ENCODE data around the gene XXYLT1.

- TF ChIP-seq, protein P1, sequence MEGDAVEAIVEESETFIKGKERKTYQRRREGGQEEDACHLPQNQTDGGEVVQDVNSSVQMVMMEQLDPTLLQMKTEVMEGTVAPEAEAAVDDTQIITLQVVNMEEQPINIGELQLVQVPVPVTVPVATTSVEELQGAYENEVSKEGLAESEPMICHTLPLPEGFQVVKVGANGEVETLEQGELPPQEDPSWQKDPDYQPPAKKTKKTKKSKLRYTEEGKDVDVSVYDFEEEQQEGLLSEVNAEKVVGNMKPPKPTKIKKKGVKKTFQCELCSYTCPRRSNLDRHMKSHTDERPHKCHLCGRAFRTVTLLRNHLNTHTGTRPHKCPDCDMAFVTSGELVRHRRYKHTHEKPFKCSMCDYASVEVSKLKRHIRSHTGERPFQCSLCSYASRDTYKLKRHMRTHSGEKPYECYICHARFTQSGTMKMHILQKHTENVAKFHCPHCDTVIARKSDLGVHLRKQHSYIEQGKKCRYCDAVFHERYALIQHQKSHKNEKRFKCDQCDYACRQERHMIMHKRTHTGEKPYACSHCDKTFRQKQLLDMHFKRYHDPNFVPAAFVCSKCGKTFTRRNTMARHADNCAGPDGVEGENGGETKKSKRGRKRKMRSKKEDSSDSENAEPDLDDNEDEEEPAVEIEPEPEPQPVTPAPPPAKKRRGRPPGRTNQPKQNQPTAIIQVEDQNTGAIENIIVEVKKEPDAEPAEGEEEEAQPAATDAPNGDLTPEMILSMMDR (IDR thresholded peaks at IDR 0.05), result no peak
- TF ChIP-seq EP300 (IDR thresholded peaks at IDR 0.05), result no peak
Observed at GRCh38 chr3:195025056-195025883, 245.7 kb downstream of the XXYLT1 start.

All from tibial nerve (tissue), 4 donors.